H4 (cell line): ENCODE results near the gene DNAH5. TPM values are rescaled to one million over a fixed set of nuclear protein-coding genes. Genes with fewer than 3 reads are reported as not detected.
"Not testable (repeated sequence)": the region's sequence is repeated elsewhere in the genome, so short reads cannot be mapped to it uniquely, and the experiment has no call there.

Experiments used
- DNase-seq: peaks from one replicate; pipeline ENCODE4 v3.0.0-alpha.2; 2015; ENCODE audit warnings: low spot score
- total RNA-seq: library from RNA; depleted of rRNA; stranded (reverse); fragments of >200 nt; shearing (Covaris generic); gene quantifications from 2 replicates; pipeline ENCODE4 v1.2.3, GENCODE V29; 2014; rRNA removed

The DNAH5 gene, protein sequence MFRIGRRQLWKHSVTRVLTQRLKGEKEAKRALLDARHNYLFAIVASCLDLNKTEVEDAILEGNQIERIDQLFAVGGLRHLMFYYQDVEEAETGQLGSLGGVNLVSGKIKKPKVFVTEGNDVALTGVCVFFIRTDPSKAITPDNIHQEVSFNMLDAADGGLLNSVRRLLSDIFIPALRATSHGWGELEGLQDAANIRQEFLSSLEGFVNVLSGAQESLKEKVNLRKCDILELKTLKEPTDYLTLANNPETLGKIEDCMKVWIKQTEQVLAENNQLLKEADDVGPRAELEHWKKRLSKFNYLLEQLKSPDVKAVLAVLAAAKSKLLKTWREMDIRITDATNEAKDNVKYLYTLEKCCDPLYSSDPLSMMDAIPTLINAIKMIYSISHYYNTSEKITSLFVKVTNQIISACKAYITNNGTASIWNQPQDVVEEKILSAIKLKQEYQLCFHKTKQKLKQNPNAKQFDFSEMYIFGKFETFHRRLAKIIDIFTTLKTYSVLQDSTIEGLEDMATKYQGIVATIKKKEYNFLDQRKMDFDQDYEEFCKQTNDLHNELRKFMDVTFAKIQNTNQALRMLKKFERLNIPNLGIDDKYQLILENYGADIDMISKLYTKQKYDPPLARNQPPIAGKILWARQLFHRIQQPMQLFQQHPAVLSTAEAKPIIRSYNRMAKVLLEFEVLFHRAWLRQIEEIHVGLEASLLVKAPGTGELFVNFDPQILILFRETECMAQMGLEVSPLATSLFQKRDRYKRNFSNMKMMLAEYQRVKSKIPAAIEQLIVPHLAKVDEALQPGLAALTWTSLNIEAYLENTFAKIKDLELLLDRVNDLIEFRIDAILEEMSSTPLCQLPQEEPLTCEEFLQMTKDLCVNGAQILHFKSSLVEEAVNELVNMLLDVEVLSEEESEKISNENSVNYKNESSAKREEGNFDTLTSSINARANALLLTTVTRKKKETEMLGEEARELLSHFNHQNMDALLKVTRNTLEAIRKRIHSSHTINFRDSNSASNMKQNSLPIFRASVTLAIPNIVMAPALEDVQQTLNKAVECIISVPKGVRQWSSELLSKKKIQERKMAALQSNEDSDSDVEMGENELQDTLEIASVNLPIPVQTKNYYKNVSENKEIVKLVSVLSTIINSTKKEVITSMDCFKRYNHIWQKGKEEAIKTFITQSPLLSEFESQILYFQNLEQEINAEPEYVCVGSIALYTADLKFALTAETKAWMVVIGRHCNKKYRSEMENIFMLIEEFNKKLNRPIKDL (N-terminal part only)
- 1.5 TPM in 2 replicates for total RNA-seq

- DNase-seq = peak; percentile 70
These were observed at the start of gene DNAH5 for GRCh38 chr5:13944560-13945199. Gene DNAH5 (minus strand): TSS chr5:13944688. CDS start chr5:13944438, 250 bp downstream.

- no peak for DNase-seq
These were observed 49.4 kb upstream of the DNAH5 start for GRCh38 chr5:13993926-13994325.

- no peak for DNase-seq
These were observed 48.3 kb upstream of the DNAH5 start for GRCh38 chr5:13992795-13993194.

GRCh38 chr5:13991365-13991764 lies 46.9 kb upstream of the DNAH5 start:
- peak; percentile 1 for DNase-seq

GRCh38 chr5:13990896-13991295 lies 46.4 kb upstream of the DNAH5 start:
- peak; percentile 1 for DNase-seq

- DNase-seq = no peak
These were observed 45.3 kb upstream of the DNAH5 start for GRCh38 chr5:13989832-13990231.

- DNase-seq = peak; percentile 63
These were observed 43.5 kb upstream of the DNAH5 start for GRCh38 chr5:13987843-13988464.

DNA sequence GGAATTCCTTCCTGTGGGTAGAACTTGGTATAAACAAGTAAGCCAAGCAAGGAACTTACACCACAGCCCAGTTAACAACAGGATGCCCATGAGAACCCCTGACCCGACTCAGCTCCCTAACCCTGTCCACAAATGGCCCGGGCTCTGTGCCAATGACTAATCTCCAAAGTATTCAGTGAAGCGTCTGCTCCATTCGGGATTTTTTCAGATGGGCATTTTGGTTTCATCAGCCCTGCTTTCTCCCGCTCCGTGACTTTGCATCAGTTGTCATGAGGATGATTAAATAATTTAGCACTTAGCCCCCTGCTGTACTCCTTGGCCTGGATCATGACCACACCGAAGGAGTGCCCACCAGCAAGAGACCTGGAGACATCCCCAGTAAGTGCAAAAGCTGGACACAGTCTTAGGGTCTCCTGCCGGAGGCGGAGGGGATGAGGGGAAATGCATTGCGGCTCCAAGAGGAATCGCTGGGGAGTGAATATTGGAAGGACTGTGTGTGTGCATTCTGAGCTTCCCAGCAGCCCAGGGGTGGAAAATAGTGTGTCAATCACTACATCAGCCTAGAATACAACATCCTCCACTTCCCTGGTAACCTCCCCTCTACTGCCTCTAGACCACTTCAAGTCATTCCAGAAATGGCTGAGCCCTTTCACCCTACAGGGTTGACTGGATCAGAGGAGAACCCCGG lies 41.4 kb upstream of the DNAH5 start:
- DNase-seq = peak; percentile 83

DNA sequence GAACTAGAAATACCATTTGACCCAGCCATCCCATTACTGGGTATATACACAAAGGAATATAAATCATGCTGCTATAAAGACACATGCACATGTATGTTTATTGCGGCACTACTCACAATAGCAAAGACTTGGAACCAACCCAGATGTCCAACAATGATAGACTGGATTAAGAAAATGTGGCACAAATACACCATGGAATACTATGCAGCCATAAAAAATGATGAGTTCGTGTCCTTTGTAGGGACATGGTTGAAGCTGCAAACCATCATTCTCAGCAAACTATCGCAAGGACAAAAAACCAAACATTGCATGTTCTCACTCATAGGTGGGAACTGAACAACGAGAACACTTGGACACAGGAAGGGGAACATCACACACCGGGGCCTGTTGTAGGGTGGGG lies 40.4 kb upstream of the DNAH5 start:
- not testable (repeated sequence) for DNase-seq

- peak; percentile 70 for DNase-seq
These were observed 32.7 kb upstream of the DNAH5 start for GRCh38 chr5:13976867-13977830.

GRCh38 chr5:13976223-13976622 lies 31.7 kb upstream of the DNAH5 start:
- DNase-seq = no peak

DNA sequence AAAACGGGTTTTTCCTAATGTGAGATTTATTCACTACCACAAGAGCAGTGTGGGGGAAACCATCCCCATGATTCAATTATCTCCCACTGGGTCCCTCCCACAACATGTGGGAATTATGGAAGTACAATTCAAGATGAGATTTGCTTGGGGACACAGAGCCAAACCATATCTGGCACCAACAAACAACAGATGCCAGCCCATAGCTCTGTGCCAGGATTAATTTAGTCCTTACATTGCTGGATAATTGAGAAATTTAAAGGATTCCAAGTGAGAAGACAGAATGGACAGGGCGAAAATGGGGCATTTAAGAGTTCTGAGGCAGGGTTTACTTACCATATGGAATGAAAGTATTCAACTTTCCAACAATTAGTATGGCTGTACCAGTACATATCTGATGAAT lies 30.8 kb upstream of the DNAH5 start:
- no peak for DNase-seq

GRCh38 chr5:13973724-13974123 lies 29.2 kb upstream of the DNAH5 start:
- DNase-seq = no peak

- DNase-seq = no peak
These were observed 27.5 kb upstream of the DNAH5 start for GRCh38 chr5:13972029-13972428.

DNA sequence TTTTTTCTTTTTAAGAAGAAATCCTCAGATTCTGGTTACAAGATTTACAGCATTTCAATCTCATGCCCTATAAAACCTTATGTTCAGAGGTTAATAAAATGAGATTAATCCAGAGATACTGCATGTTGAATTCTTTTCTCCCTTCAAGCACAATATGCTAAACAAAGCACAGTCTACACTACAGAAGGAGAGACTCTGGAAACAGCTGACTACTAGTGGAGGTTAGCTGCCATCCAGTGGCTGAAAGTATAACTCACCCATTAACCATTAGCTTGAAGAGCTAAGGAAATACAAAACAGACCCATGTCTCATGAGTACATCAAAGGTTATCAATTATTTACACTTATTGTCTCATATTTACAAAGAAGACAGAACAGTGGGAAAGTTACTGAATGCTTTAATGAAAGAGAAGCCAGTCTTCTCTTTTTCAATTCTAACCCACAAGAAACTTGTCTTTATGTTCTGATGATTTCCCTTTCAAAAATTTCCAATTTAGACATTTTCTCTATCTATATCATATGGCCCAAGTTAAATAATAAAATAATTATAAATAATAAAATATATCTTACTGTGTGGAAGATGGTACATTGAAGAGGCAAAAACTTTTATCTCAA lies 12.7 kb upstream of the DNAH5 start:
- DNase-seq = peak; percentile 78

GRCh38 chr5:13956471-13956870 lies 12.0 kb upstream of the DNAH5 start:
- no peak for DNase-seq

DNA sequence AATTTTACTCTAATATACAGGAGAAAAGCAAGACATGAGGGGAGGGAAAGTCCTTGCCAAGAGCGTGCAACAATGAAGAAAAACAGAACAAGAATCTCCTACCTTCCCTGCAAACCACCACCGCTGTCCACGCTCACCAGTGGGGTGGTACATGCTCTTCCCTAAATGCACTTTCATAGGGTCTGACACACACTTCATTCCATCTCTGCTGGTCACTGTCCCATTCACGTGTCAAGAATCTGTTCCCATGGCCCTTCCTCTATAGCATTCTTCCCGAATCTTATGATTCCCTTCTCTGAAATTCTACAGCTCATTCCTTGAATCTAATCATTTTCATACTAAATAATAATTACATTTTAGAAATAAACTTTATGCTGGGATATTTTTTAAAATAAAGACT lies 11.4 kb upstream of the DNAH5 start:
- no peak for DNase-seq

DNA sequence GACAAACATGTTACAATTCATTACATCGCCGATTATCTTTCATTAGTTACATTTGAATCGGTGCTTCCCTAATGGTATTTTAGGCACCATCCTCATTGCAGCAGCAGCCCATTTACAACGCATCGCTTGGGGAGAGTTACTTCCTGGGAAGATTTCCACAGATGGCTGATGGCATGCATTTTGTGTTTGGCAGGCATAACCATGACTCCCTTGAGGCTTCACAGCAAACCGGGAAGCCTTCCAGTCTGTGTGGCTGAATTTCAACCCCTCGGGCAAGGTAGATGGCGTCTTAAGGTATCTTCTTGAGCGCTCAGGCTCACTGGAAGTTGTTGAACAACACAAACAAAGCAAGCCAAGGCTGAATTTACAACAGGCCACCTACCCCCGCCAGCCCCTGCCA lies 1.6 kb upstream of the DNAH5 start:
- peak; percentile 82 for DNase-seq

- DNase-seq = no peak
These were observed 783 bp upstream of the DNAH5 start for GRCh38 chr5:13945271-13945670.
